HEK293 (cell line): ENCODE measurements around the gene FBXW5.

Experiments used
- CTCF ChIA-PET: fragments of 350-600 bp; formaldehyde crosslinking; extraction: SDS; loops from one replicate; lab custom pipeline; 2021; ENCODE audit warnings: antibody characterized with exemption; lab: Yijun Ruan, JAX
- POLR2A ChIA-PET: fragments of 300-600 bp; formaldehyde crosslinking; extraction: SDS; loops from one replicate; lab custom pipeline; 2020; ENCODE audit warnings: antibody characterized with exemption, inconsistent platforms; lab: Yijun Ruan, JAX
- H3K27ac ChIP-seq: fragments of 200-500 bp; sonication (Bioruptor generic); 2 replicates; pipeline ENCODE4 v1.5.1; 2014; ENCODE audit warnings: low read depth, low read length, control low read depth, inconsistent platforms; ENCODE audit errors: extremely low read depth
- H3K36me3 ChIP-seq, 2 experiments: fragments of 200-500 bp in 1 of 2; sonication (Bioruptor generic) in 1 of 2; 1 replicate in 1 of 2; 2 replicates in 1 of 2; pipeline ENCODE4 v1.5.1; 2014 to 2017; ENCODE audit warnings: inconsistent platforms in 2 of 2, low read length in 2 of 2; ENCODE audit not compliant: control insufficient read depth in 2 of 2, insufficient read depth in 1 of 2
- H3K4me1 ChIP-seq: fragments of 200-500 bp; sonication (Bioruptor generic); 2 replicates; pipeline ENCODE4 v1.5.1; 2014; ENCODE audit warnings: mild to moderate bottlenecking, low read length, inconsistent platforms; ENCODE audit not compliant: control insufficient read depth, insufficient read depth
- H3K4me3 ChIP-seq: 2 replicates; pipeline ENCODE4 v1.5.1; 2011; ENCODE audit warnings: low read depth, mild to moderate bottlenecking, control low read depth, low read length, moderate library complexity
- H3K9me3 ChIP-seq: fragments of 200-500 bp; sonication (Bioruptor generic); 2 replicates; pipeline ENCODE4 v1.5.1; 2014; ENCODE audit warnings: low read depth, low read length, inconsistent platforms; ENCODE audit not compliant: control insufficient read depth, insufficient read depth
- BCL6B ChIP-seq: fragments of 450-650 bp; formaldehyde crosslinking; IDR thresholded peaks from 2 replicates; pipeline ENCODE4 v1.5.1; 2017; ENCODE audit warnings: missing biosample characterization, missing genetic modification characterization
- PATZ1 ChIP-seq: fragments of 450-650 bp; formaldehyde crosslinking; IDR thresholded peaks from 2 replicates; pipeline ENCODE4 v1.5.1; 2016; ENCODE audit warnings: missing biosample characterization, missing genetic modification characterization
- SETDB1 ChIP-seq: IDR thresholded peaks from one replicate; pipeline ENCODE4 v1.6.1; 2017; ENCODE audit warnings: mild to moderate bottlenecking, low read length, moderate library complexity, mixed read lengths; ENCODE audit not compliant: insufficient read length
- ZBTB21 ChIP-seq: fragments of 450-650 bp; formaldehyde crosslinking; IDR thresholded peaks from 2 replicates; pipeline ENCODE4 v1.5.1; 2017; ENCODE audit warnings: missing biosample characterization, missing genetic modification characterization
- ZNF112 ChIP-seq: fragments of 450-650 bp; formaldehyde crosslinking; IDR thresholded peaks from 2 replicates; pipeline ENCODE4 v1.5.0; 2017; ENCODE audit warnings: missing biosample characterization, missing genetic modification characterization
- ZNF121 ChIP-seq: fragments of 450-650 bp; formaldehyde crosslinking; IDR thresholded peaks from 2 replicates; pipeline ENCODE4 v1.5.1; 2016; ENCODE audit warnings: missing biosample characterization, missing genetic modification characterization
- ZNF280D ChIP-seq: fragments of 450-650 bp; formaldehyde crosslinking; IDR thresholded peaks from 2 replicates; pipeline ENCODE4 v1.5.1; 2016; ENCODE audit warnings: missing biosample characterization, missing genetic modification characterization
- ZNF394 ChIP-seq: fragments of 450-650 bp; formaldehyde crosslinking; IDR thresholded peaks from 2 replicates; pipeline ENCODE4 v1.5.1; 2016; ENCODE audit warnings: missing biosample characterization, missing genetic modification characterization, mild to moderate bottlenecking, moderate library complexity, borderline replicate concordance
- ZNF701 ChIP-seq: fragments of 450-650 bp; formaldehyde crosslinking; IDR thresholded peaks from 2 replicates; pipeline ENCODE4 v1.5.1; 2016; ENCODE audit warnings: missing biosample characterization, missing genetic modification characterization
- TF ChIP-seq, protein P1 (sequence below): fragments of 450-650 bp; formaldehyde crosslinking; IDR thresholded peaks from 2 replicates; pipeline ENCODE4 v1.5.1; 2016; ENCODE audit warnings: missing biosample characterization, missing genetic modification characterization

The FBXW5 gene

DNA sequence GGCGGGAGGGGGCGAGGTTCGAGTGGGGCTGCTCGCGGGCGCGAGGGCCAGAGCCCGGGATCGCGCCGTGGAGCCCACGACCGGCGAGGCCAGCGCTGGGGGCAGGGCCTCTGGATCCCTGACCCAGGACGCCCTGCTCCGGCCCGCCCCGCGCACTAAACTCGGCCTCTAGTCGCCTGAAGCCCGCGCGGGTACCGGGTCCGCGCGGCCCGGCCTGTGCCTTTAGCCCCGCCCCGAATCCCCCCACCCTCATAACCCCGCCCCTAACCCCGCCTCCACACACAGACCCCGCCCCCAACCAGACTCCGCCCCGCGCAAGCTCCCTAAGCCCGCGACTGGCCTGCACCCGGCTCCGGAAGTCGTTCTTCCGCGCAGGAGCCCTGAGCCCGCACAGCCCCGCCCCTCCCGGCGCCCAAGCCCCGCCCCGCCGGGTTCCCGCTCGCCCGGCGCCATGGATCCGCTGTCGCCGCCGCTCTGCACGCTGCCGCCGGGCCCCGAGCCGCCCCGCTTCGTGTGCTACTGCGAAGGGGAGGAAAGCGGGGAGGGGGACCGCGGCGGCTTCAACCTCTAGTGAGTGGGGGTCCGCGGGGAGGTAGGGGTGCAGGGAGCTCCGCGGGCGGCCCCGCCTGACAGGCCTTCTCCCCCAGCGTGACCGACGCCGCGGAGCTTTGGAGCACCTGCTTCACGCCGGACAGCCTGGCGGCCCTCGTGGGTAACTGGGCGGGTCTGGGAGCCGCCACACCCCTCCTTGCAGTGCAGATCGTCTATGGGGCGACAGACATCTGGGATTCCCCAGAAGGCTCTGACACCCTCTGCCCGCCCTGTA, 47.7 kb upstream of the FBXW5 start, which contains the start of gene PAXX (continued):
- TF ChIP-seq, protein P1, sequence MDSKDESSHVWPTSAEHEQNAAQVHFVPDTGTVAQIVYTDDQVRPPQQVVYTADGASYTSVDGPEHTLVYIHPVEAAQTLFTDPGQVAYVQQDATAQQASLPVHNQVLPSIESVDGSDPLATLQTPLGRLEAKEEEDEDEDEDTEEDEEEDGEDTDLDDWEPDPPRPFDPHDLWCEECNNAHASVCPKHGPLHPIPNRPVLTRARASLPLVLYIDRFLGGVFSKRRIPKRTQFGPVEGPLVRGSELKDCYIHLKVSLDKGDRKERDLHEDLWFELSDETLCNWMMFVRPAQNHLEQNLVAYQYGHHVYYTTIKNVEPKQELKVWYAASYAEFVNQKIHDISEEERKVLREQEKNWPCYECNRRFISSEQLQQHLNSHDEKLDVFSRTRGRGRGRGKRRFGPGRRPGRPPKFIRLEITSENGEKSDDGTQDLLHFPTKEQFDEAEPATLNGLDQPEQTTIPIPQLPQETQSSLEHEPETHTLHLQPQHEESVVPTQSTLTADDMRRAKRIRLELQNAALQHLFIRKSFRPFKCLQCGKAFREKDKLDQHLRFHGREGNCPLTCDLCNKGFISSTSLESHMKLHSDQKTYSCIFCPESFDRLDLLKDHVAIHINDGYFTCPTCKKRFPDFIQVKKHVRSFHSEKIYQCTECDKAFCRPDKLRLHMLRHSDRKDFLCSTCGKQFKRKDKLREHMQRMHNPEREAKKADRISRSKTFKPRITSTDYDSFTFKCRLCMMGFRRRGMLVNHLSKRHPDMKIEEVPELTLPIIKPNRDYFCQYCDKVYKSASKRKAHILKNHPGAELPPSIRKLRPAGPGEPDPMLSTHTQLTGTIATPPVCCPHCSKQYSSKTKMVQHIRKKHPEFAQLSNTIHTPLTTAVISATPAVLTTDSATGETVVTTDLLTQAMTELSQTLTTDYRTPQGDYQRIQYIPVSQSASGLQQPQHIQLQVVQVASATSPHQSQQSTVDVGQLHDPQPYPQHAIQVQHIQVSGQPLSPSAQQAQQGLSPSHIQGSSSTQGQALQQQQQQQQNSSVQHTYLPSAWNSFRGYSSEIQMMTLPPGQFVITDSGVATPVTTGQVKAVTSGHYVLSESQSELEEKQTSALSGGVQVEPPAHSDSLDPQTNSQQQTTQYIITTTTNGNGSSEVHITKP (tag by site-specific recombination), result no peak; the same call in 1 of the 2 replicates
- TF ChIP-seq ZNF394 (tag by site-specific recombination) (peak; percentile 87), ZNF701 (tag by site-specific recombination) (no peak)

- no peaks in the 10 kb centered on the region for H3K4me1 ChIP-seq
- H3K4me3 ChIP-seq, result no peak overlapping the region
- H3K36me3 ChIP-seq, result peaks cover 0 to 18% of the 10 kb centered on the region in 2 experiments; a peak in 1 of 3 replicates
- TF ChIP-seq SETDB1 (peak; percentile 56), PATZ1 (tag by site-specific recombination) (no peak)
- no peak overlapping the region for H3K27ac ChIP-seq
- POLR2A ChIA-PET, result no interaction called here
- no peaks in the 10 kb centered on the region for H3K9me3 ChIP-seq
- CTCF ChIA-PET, result interaction anchor here (0.7 to 3.5 kb wide), 5 partner anchors 39 to 246 kb away, joined by 3 to 12 read pairs (median 4); no protein-coding TSS in a partner anchor
Measured at GRCh38 chr9:136990242-136990911, 45.8 kb upstream of the FBXW5 start.

DNA sequence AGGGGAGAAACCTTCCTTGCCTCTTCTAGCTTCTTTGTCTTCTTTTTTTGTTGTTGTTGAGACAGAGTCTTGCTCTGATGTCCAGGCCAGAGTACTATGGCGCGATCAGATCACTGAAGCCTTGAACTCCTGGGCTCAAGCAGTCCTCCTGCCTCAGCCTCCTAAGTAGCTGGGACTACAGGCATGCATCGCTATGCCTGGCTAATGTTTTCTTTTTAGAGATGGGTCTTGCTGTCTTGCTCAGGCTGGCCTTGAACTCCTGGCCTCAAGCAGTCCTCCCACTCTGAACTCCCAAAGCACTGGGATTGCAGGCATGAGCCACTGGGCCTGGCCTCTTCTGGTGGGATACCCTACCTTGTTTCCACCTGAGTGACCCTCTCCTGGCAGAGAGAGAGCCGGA, 44.3 kb upstream of the FBXW5 start:
- Histone ChIP-seq H3K36me3 (peaks cover 0 to 8% of the 10 kb centered on the region in 2 experiments; a peak in 1 of 3 replicates), H3K4me1 (no peaks in the 10 kb centered on the region), H3K27ac (no peak overlapping the region), H3K4me3 (no peak overlapping the region), H3K9me3 (no peaks in the 10 kb centered on the region)
- ChIA-PET POLR2A (interaction anchor here (0.6 to 1.1 kb wide), 2 partner anchors 28 to 608 kb away, joined by 3 to 4 read pairs; no protein-coding TSS in a partner anchor), CTCF (interaction anchor here (0.6 to 3.5 kb wide), 7 partner anchors 12 to 346 kb away, joined by 3 to 12 read pairs (median 7); no protein-coding TSS in a partner anchor)
- TF ChIP-seq ZNF280D (tag by site-specific recombination), result no peak
- TF ChIP-seq ZBTB21, result no peak
- no peak for TF ChIP-seq ZNF112
- TF ChIP-seq BCL6B (tag by site-specific recombination), result no peak
- TF ChIP-seq, protein P1 (tag by site-specific recombination), result no peak
- peak; percentile 44; the same call in 1 of the 2 replicates for TF ChIP-seq ZNF121
